ENCODE measurements around the gene FOXN3. TPM values are rescaled to one million over a fixed set of nuclear protein-coding genes. Genes with fewer than 3 reads are reported as not detected.

The FOXN3 gene
- total and polyA plus RNA-seq, 2 donors (not counting 3 experiments of a cell fraction or from before 2014, with no cell fraction given), result 16.9 to 41.8 TPM

DNA sequence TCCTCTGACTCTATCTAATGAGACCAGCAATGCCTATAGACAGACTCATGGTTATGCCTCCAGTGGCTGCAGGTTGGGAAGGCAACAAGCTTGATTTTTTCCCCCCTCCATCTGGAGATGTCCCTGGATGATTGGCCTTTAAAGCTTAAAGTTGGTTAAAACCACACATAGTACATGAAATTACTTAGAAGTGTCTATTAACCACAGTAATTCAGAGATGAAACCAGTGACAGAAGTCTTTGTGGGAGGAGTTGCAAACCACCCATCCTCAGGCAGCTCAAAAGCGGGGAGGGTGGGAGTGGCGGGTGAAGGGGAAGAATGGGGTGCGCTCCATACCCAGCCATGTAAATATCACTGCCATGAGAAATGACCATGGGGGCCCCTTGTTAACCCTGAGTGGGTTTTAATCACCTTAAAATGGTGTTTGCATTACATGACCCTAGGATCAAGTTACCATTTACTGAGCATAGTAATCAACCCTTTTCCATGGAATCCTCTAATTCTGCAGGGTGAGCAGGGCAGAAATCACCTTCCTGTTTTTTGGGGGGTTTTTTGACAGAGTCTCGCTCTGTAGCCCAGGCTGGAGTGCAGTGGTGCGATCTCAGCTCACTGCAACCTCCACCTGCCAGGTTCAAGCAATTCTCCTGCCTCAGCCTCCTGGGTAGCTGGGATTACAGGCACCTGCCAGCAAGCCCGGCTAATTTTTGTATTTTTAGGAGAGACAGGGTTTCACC is 133.5 kb downstream of the FOXN3 start:
- DNase-seq (ENCODE audit: low read depth, low spot score) (no peak), FAIRE-seq (no peak)
- no TSS peak for BruUV-seq (replicated peaks)
- no peaks in the 10 kb centered on the region for H3K9me1 ChIP-seq (replicated peaks; ENCODE audit: control insufficient read depth, extremely low read depth, insufficient read depth, low read length)
- no peaks in the 10 kb centered on the region for H3K36me3 ChIP-seq (ENCODE audit: control insufficient read depth in 2 of 2, extremely low read depth in 1 of 2, insufficient read depth in 2 of 2, low read length in 2 of 2)
- no peaks in the 10 kb centered on the region for H3K9me3 ChIP-seq (replicated peaks; ENCODE audit: control insufficient read depth, insufficient read depth, low read length)
- H3K4me1 ChIP-seq (ENCODE audit: control insufficient read depth, extremely low read depth, insufficient read depth, low read length), result peaks cover 8% of the 10 kb centered on the region
- no peaks in the 10 kb centered on the region for H3K79me2 ChIP-seq (ENCODE audit: control insufficient read depth, insufficient read depth, low read length)
- no peaks in the 10 kb centered on the region for H3K27me3 ChIP-seq (ENCODE audit: control insufficient read depth in 2 of 2, insufficient read depth in 2 of 2, low read length in 2 of 2)
- H4K20me1 ChIP-seq (replicated peaks; ENCODE audit: control insufficient read depth, extremely low read depth, insufficient read depth, low read length), result no peaks in the 10 kb centered on the region
- no peak overlapping the region for H2AFZ ChIP-seq (ENCODE audit: low read depth, low read length)
- ChIA-PET CTCF (interaction anchor here (0.7 kb wide), 1 partner anchor 397 kb away, joined by 3 read pairs; no protein-coding TSS in a partner anchor), POLR2A (no interaction called here)
- TF ChIP-seq POLR2A (IDR thresholded peaks at IDR 0.05; ENCODE audit: low read depth, low read length), result no peak
- TF ChIP-seq MYC (IDR thresholded peaks at IDR 0.05; ENCODE audit: low read depth, low read length), result no peak
- no peak for TF ChIP-seq FOS (IDR thresholded peaks at IDR 0.05; ENCODE audit: borderline replicate concordance, insufficient read depth, low read length)
- TF ChIP-seq, protein P1, sequence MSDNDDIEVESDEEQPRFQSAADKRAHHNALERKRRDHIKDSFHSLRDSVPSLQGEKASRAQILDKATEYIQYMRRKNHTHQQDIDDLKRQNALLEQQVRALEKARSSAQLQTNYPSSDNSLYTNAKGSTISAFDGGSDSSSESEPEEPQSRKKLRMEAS (IDR thresholded peaks at IDR 0.05; ENCODE audit: insufficient read depth, insufficient read length), result no peak
- no peak for TF ChIP-seq JUN (IDR thresholded peaks at IDR 0.05; ENCODE audit: borderline replicate concordance, insufficient read depth, insufficient read length, low read depth)
- TF ChIP-seq, protein P2, sequence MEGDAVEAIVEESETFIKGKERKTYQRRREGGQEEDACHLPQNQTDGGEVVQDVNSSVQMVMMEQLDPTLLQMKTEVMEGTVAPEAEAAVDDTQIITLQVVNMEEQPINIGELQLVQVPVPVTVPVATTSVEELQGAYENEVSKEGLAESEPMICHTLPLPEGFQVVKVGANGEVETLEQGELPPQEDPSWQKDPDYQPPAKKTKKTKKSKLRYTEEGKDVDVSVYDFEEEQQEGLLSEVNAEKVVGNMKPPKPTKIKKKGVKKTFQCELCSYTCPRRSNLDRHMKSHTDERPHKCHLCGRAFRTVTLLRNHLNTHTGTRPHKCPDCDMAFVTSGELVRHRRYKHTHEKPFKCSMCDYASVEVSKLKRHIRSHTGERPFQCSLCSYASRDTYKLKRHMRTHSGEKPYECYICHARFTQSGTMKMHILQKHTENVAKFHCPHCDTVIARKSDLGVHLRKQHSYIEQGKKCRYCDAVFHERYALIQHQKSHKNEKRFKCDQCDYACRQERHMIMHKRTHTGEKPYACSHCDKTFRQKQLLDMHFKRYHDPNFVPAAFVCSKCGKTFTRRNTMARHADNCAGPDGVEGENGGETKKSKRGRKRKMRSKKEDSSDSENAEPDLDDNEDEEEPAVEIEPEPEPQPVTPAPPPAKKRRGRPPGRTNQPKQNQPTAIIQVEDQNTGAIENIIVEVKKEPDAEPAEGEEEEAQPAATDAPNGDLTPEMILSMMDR (IDR thresholded peaks at IDR 0.05; ENCODE audit: extremely low read depth in 1 of 2, insufficient read depth in 1 of 2, low read depth in 1 of 2, low read length in 2 of 2), result no peak
- no peak for TF ChIP-seq EZH2 (IDR thresholded peaks at IDR 0.05; ENCODE audit: borderline replicate concordance, low read depth, low read length, severe bottlenecking)
- no peak for TF ChIP-seq POLR2AphosphoS5 (IDR thresholded peaks at IDR 0.05; ENCODE audit: insufficient read depth, low read depth, low read length)
- TF ChIP-seq GATA2 (IDR thresholded peaks at IDR 0.05; ENCODE audit: insufficient read depth, insufficient read length, low read depth, low read length), result no peak
- dilution Hi-C loops (cut with MboI; ENCODE audit: extremely low pct_ligation_motif_present, low sequenced_read_pairs), result no loop called here
- no peak overlapping the region for H3K4me2 ChIP-seq (ENCODE audit: insufficient read depth, low read length)
- no peak overlapping the region for H3K27ac ChIP-seq (ENCODE audit: insufficient read depth, low read depth, low read length)
- H3K4me3 ChIP-seq (replicated peaks in 1 of 3; ENCODE audit: insufficient read depth in 1 of 3, low read depth in 1 of 3, low read length in 3 of 3), result no peak overlapping the region
- intact Hi-C loops (cut with micrococcal nuclease), result no loop called here
- no peak overlapping the region for H3K9ac ChIP-seq (replicated peaks; ENCODE audit: extremely low read depth, insufficient read depth, low read length)
